Pancreas (tissue), 10 donors: ENCODE results near the gene TMEM145. TPM values are rescaled to one million over a fixed set of nuclear protein-coding genes. Genes with fewer than 3 reads are reported as not detected.
A peak's percentile ranks its signal among the peaks of the same experiment; 100 is the strongest.

Source experiments
- ATAC-seq, 4 donors: fragments of 200-7000 bp; cut with Tn5 transposase; one replicate each; pipeline versions ENCODE4 v1.8.0 to v1.9.1; 2020; ENCODE audit warnings: mild to moderate bottlenecking in 4 of 4, moderate library complexity in 4 of 4
- DNase-seq, 6 donors: peaks; one replicate each; pipeline ENCODE4 v3.0.0-alpha.2; 2020
- FAIRE-seq: peaks from 2 replicates; lab custom pipeline; 2012; peaks lifted over from hg19 to GRCh38; lab: Jason Lieb, UNC
- H3K27ac ChIP-seq, 4 donors: fragments of 200-600 bp; sonication (generic); 1 replicate in 3 of 4; 2 replicates in 1 of 4; pipeline versions ENCODE4 v1.5.0 to v1.8.0; 2020
- H3K27me3 ChIP-seq, 4 donors: fragments of 200-600 bp; one replicate each; pipeline ENCODE4 v1.8.0; 2021
- H3K36me3 ChIP-seq, 3 donors: fragments of 200-600 bp; sonication (generic) in 1 of 3; one replicate each; pipeline versions ENCODE4 v1.5.0 to v1.8.0; 2020 to 2021
- H3K4me1 ChIP-seq, 3 donors: fragments of 200-600 bp; one replicate each; pipeline ENCODE4 v1.8.0; 2021
- H3K4me3 ChIP-seq, 4 donors: fragments of 200-600 bp; sonication (generic) in 2 of 4; one replicate each; pipeline versions ENCODE4 v1.5.0 to v1.8.0; 2020 to 2021
- H3K9me3 ChIP-seq, 4 donors: fragments of 200-600 bp; one replicate each; pipeline ENCODE4 v1.8.0; 2021
- CTCF ChIP-seq, 4 donors: fragments of 200-600 bp; sonication (generic) in 3 of 4; IDR thresholded peaks; one replicate each; pipeline versions ENCODE4 v1.5.0 to v1.8.0; 2021; ENCODE audit warnings: antibody characterized with exemption in 4 of 4
- WGBS, 2 donors: extraction: QIAGEN DNeasy Blood & Tissue Kit; methylation state at CpG; one replicate each; pipeline ENCODE4 v1.1.7; 2013; 5-methylcytosine and 5-hydroxymethylcytosine counted together
- intact Hi-C, 3 donors: fragments of 100-400 bp; cut with DNase I; formaldehyde crosslinking; loops; one replicate each; pipeline versions ENCODE4 v1.11.1 to v1.14.2; 2022
- polyA plus RNA-seq, 2 donors: library from polyadenylated mRNA; stranded (reverse); fragments of 200-250 nt; gene quantifications; one replicate each; pipeline ENCODE4 v1.2.3, GENCODE V29; 2013
- total RNA-seq, 6 donors: library from RNA; stranded (reverse); fragmentation: NEBNext Ultra II Directional in 4 of 6; extraction: Animal tissue kit (Norgen Biotek cat#: 25700) in 4 of 6; gene quantifications; one replicate each; pipeline versions ENCODE4 v1.2.1 to v1.2.4, GENCODE V29; 2021 to 2023
- donor health status: healthy with polysubstance abuse.
- donor health status: DM: no; HTN: no; CAD: no; lungs with moderate emphysema.
- donor health status: DM: no; HTN: no; CAD: no.
- donor health status: control.
- donor health status: control.
- donor health status: Bipolar disorder and iron deficiency.
- donor health status: DM: yes; HTN: yes; CAD: no.
- donor health status: DM: no; HTN: no; CAD: no.
- donor health status: DM: no; HTN: no; CAD: no.
- donor health status: DM: yes; HTN: yes; CAD: no.

The TMEM145 gene
- total and polyA plus RNA-seq, 8 donors: 0.46 to 8.2 (median 1.0) TPM

GRCh38 chr19:42271861-42272534, 41.1 kb upstream of the TMEM145 start:
- Histone ChIP-seq H3K36me3 (peaks cover 0 to 29% (median 15%) of the 10 kb centered on the region in 3 donors), H3K27ac (no peak overlapping the region), H3K4me1 (peaks cover 8 to 22% (median 8%) of the 10 kb centered on the region in 3 donors), H3K9me3 (no peaks in the 10 kb centered on the region), H3K4me3 (no peak overlapping the region), H3K27me3 (no peaks in the 10 kb centered on the region)
- no peak for TF ChIP-seq CTCF (IDR thresholded peaks at IDR 0.05)
- ATAC-seq: no peak
- no peak for FAIRE-seq
- 90 to 94% methylated on average over 34 to 35 of the region's 35 CpGs for WGBS, 2 donors
- DNase-seq: peak in 4 of 6 donors; percentile 31 to 81 (median 56)
- intact Hi-C loops: no loop called here

- Histone ChIP-seq H3K36me3 (peaks cover 0 to 29% (median 15%) of the 10 kb centered on the region in 3 donors), H3K4me3 (no peak overlapping the region), H3K4me1 (peaks cover 8 to 23% (median 9%) of the 10 kb centered on the region in 3 donors), H3K27ac (no peak overlapping the region), H3K9me3 (no peaks in the 10 kb centered on the region), H3K27me3 (no peaks in the 10 kb centered on the region)
- intact Hi-C loops: no loop called here
- ATAC-seq (no peak), DNase-seq (peak in 1 of 6 donors; percentile 78), FAIRE-seq (no peak)
- no peak for TF ChIP-seq CTCF (IDR thresholded peaks at IDR 0.05)
- WGBS, 2 donors: 91 to 96% methylated on average over 9 of the region's 9 CpGs
These were observed 40.6 kb upstream of the TMEM145 start for GRCh38 chr19:42272535-42272897.

- no peak for TF ChIP-seq CTCF (IDR thresholded peaks at IDR 0.05)
- intact Hi-C loops: no loop called here
- Histone ChIP-seq H3K36me3 (peaks cover 0 to 29% (median 15%) of the 10 kb centered on the region in 3 donors), H3K4me3 (no peak overlapping the region), H3K27me3 (no peaks in the 10 kb centered on the region), H3K4me1 (peaks cover 8 to 25% (median 13%) of the 10 kb centered on the region in 3 donors), H3K27ac (no peak overlapping the region), H3K9me3 (no peaks in the 10 kb centered on the region)
- DNase-seq (peak in 1 of 6 donors; percentile 75), FAIRE-seq (no peak), ATAC-seq (no peak)
- 95 to 96% methylated on average over 19 to 23 of the region's 23 CpGs for WGBS, 2 donors
These were observed 40.1 kb upstream of the TMEM145 start for GRCh38 chr19:42272989-42273406.

GRCh38 chr19:42273407-42274064, 39.6 kb upstream of the TMEM145 start:
- ATAC-seq: no peak
- peaks cover 8 to 30% (median 18%) of the 10 kb centered on the region in 3 donors for H3K4me1 ChIP-seq
- no peaks in the 10 kb centered on the region for H3K9me3 ChIP-seq
- 92 to 96% methylated on average over 41 to 43 of the region's 43 CpGs for WGBS, 2 donors
- intact Hi-C loops: no loop called here
- FAIRE-seq: no peak
- H3K4me3 ChIP-seq: no peak overlapping the region
- TF ChIP-seq CTCF (IDR thresholded peaks at IDR 0.05): no peak
- no peaks in the 10 kb centered on the region for H3K27me3 ChIP-seq
- H3K27ac ChIP-seq: no peak overlapping the region
- peaks cover 0 to 29% (median 15%) of the 10 kb centered on the region in 3 donors for H3K36me3 ChIP-seq
- peak in 2 of 6 donors; percentile 43 to 72 for DNase-seq
